B cell (primary cell): ENCODE measurements around the gene NLGN1. TPM values are rescaled to one million over a fixed set of nuclear protein-coding genes. Genes with fewer than 3 reads are reported as not detected.

Experiments
- ATAC-seq: fragments of 200-7000 bp; cut with Tn5 transposase; one replicate; pipeline ENCODE4 v1.10.0; 2021; ENCODE audit warnings: low read depth, mild to moderate bottlenecking, moderate number of reproducible peaks, moderate library complexity
- CTCF ChIA-PET: fragments of 350-600 bp; sonication (Branson Sonifier 250); formaldehyde crosslinking; loops from one replicate; lab custom pipeline; 2021; ENCODE audit warnings: antibody characterized with exemption, inconsistent platforms; lab: Charles Lee
- POLR2A ChIA-PET: fragments of 350-600 bp; sonication (Branson Sonifier 250); formaldehyde crosslinking; loops from one replicate; lab custom pipeline; 2021; ENCODE audit warnings: antibody characterized with exemption; lab: Charles Lee
- DNase-seq: peaks from one replicate; pipeline ENCODE4 v3.0.0; 2013
- H2AFZ ChIP-seq: 2 replicates; pipeline ENCODE4 v1.6.1; 2012; ENCODE audit warnings: mild to moderate bottlenecking, low read depth, low read length; ENCODE audit not compliant: insufficient read depth, poor library complexity, severe bottlenecking
- H3K27ac ChIP-seq, 2 donors: 1 replicate in 1 of 2; 2 replicates in 1 of 2; pipeline ENCODE4 v1.5.1; 2012 to 2013; ENCODE audit warnings: low read length in 2 of 2, mild to moderate bottlenecking in 2 of 2, moderate library complexity in 1 of 2
- H3K27me3 ChIP-seq, 4 experiments: fragments of 200-600 bp in 1 of 4; sonication (generic) in 1 of 4; replicated peaks in 1 of 4; 1 replicate in 2 of 4; 2 replicates in 2 of 4; pipeline versions ENCODE4 v1.6.1 to v1.7.0; 2013 to 2016; ENCODE audit warnings: low read length in 3 of 4, mild to moderate bottlenecking in 2 of 4, mixed read lengths in 1 of 4, moderate library complexity in 1 of 4; ENCODE audit not compliant: insufficient read depth in 4 of 4, control insufficient read depth in 3 of 4; ENCODE audit errors: control extremely low read depth in 1 of 4
- H3K36me3 ChIP-seq, 2 experiments: replicated peaks in 1 of 2; 1 replicate in 1 of 2; 2 replicates in 1 of 2; pipeline versions ENCODE4 v1.6.1 to v1.7.1; 2013; ENCODE audit warnings: low read length in 1 of 2; ENCODE audit not compliant: insufficient read depth in 2 of 2, control insufficient read depth in 1 of 2; ENCODE audit errors: control extremely low read depth in 1 of 2, extremely low read depth in 1 of 2
- H3K4me1 ChIP-seq, 2 donors: fragments of 200-600 bp in 1 of 2; sonication (generic) in 1 of 2; 1 replicate in 1 of 2; 2 replicates in 1 of 2; pipeline versions ENCODE4 v1.5.1 to v1.6.1; 2013 to 2017; ENCODE audit warnings: low read length in 2 of 2; ENCODE audit not compliant: control insufficient read depth in 2 of 2, insufficient read depth in 2 of 2
- H3K4me2 ChIP-seq: replicated peaks from 2 replicates; pipeline ENCODE3; 2012; ENCODE audit warnings: mild to moderate bottlenecking, low read depth, low read length; ENCODE audit not compliant: poor library complexity, severe bottlenecking
- H3K4me3 ChIP-seq, 5 experiments: fragments of 200-600 bp in 1 of 5; sonication (generic) in 1 of 5; 1 replicate in 3 of 5; 2 replicates in 2 of 5; pipeline versions ENCODE4 v1.5.1 to v1.7.0; 2011 to 2016; ENCODE audit warnings: low read length in 4 of 5, mild to moderate bottlenecking in 4 of 5, low read depth in 2 of 5, control low read depth in 1 of 5, moderate library complexity in 1 of 5; ENCODE audit not compliant: insufficient read depth in 1 of 5; ENCODE audit errors: control extremely low read depth in 1 of 5, extremely low read depth in 1 of 5
- H3K79me2 ChIP-seq: fragments of 200-600 bp; sonication (generic); one replicate; pipeline ENCODE4 v1.6.0; 2016; ENCODE audit warnings: low read length; ENCODE audit not compliant: control insufficient read depth, insufficient read depth
- H3K9ac ChIP-seq: fragments of 200-600 bp; sonication (generic); 2 replicates; pipeline ENCODE4 v1.6.1; 2017; ENCODE audit warnings: mild to moderate bottlenecking, low read length, moderate library complexity
- H3K9me3 ChIP-seq, 3 donors: one replicate each; pipeline versions ENCODE4 v1.6.1 to v1.7.1; 2013; ENCODE audit warnings: low read length in 2 of 3; ENCODE audit not compliant: control insufficient read depth in 2 of 3, insufficient read depth in 1 of 3; ENCODE audit errors: control extremely low read depth in 1 of 3
- H4K20me1 ChIP-seq: 2 replicates; pipeline ENCODE4 v1.6.0; 2012; ENCODE audit warnings: mild to moderate bottlenecking, low read length; ENCODE audit not compliant: insufficient read depth, control insufficient read depth, poor library complexity, severe bottlenecking
- H3K27ac Mint-ChIP-seq: one replicate; pipeline ENCODE4 v1.8.0; 2021; ENCODE audit warnings: mixed read lengths
- H3K27me3 Mint-ChIP-seq: one replicate; pipeline ENCODE4 v1.8.0; 2021; ENCODE audit warnings: mixed read lengths
- H3K4me1 Mint-ChIP-seq: one replicate; pipeline ENCODE4 v1.8.0; 2021; ENCODE audit warnings: mixed read lengths
- H3K4me3 Mint-ChIP-seq: one replicate; pipeline ENCODE4 v1.8.0; 2021; ENCODE audit warnings: mixed read lengths
- H3K9me3 Mint-ChIP-seq: one replicate; pipeline ENCODE4 v1.8.0; 2022; ENCODE audit warnings: mixed read lengths; ENCODE audit not compliant: insufficient read depth
- EZH2 ChIP-seq: IDR thresholded peaks from 2 replicates; pipeline ENCODE4 v1.6.1; 2012; ENCODE audit warnings: borderline replicate concordance, low read depth, mild to moderate bottlenecking, moderate library complexity, low read length; ENCODE audit not compliant: insufficient read depth, poor library complexity, severe bottlenecking
- WGBS: methylation state at CpG from one replicate; pipeline ENCODE4 v1.1.5; 2013; ENCODE audit warnings: missing lambda C conversion rate; ENCODE audit not compliant: insufficient coverage; 5-methylcytosine and 5-hydroxymethylcytosine counted together
- intact Hi-C: fragments of 100-400 bp; cut with micrococcal nuclease; formaldehyde crosslinking; loops from one replicate; pipeline ENCODE4 v1.10.0; 2022
- polyA plus RNA-seq: library from polyadenylated mRNA; depleted of rRNA; stranded (reverse); fragments of >200 nt; gene quantifications from 2 replicates; pipeline ENCODE4 v1.2.3, GENCODE V29; 2012
- total RNA-seq, 2 donors: library from RNA; stranded (reverse); fragments of 120-200 nt in 1 of 2; gene quantifications; 1 replicate in 1 of 2; 2 replicates in 1 of 2; pipeline versions ENCODE4 v1.2.3 to v1.2.4, GENCODE V29; 2013 to 2022
- TF ChIP-seq, protein P1 (sequence below): fragments of 200-600 bp; IDR thresholded peaks from one replicate; pipeline ENCODE4 v1.8.0; 2022; ENCODE audit warnings: antibody characterized with exemption, mild to moderate bottlenecking

NLGN1 gene
- total and polyA plus RNA-seq, 2 donors (not counting 1 experiment from before 2014, with no cell fraction given), result not detected

DNA sequence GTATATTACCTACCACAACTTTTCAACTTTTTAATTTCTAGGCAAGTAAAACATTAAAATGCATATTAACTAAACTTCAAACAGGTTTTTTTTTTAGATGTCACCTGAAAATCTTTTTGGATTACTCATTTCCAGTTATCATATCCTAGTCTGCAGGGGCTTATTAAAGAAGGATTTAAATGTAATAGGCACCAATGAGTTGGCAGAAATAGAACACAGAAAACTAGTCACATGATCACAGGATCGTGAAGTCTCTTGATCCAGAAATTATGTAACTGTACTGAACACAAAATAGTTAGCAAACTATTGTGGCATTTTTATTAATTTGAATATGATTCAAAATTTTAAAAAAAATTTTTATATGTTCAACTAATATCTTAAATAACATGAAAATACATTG lies 807.2 kb downstream of the NLGN1 start:
- Histone ChIP-seq H4K20me1 (no peaks in the 10 kb centered on the region), H3K36me3 (no peaks in the 10 kb centered on the region), H3K4me2 (no peak overlapping the region), H3K27ac (no peak overlapping the region), H3K9me3 (no peaks in the 10 kb centered on the region), H3K9ac (no peak overlapping the region), H3K4me3 (no peak overlapping the region), H3K4me1 (no peaks in the 10 kb centered on the region), H3K79me2 (no peaks in the 10 kb centered on the region), H2AFZ (no peak overlapping the region), H3K27me3 (no peaks in the 10 kb centered on the region)
- H3K4me3 Mint-ChIP-seq, result no peak overlapping the region
- CTCF ChIA-PET, result no interaction called here
- DNase-seq, result no peak
- H3K27ac Mint-ChIP-seq, result no peak overlapping the region
- no peaks in the 10 kb centered on the region for H3K4me1 Mint-ChIP-seq
- intact Hi-C loops, result no loop called here
- no peaks in the 10 kb centered on the region for H3K9me3 Mint-ChIP-seq
- no peaks in the 10 kb centered on the region for H3K27me3 Mint-ChIP-seq
- TF ChIP-seq, protein P1, sequence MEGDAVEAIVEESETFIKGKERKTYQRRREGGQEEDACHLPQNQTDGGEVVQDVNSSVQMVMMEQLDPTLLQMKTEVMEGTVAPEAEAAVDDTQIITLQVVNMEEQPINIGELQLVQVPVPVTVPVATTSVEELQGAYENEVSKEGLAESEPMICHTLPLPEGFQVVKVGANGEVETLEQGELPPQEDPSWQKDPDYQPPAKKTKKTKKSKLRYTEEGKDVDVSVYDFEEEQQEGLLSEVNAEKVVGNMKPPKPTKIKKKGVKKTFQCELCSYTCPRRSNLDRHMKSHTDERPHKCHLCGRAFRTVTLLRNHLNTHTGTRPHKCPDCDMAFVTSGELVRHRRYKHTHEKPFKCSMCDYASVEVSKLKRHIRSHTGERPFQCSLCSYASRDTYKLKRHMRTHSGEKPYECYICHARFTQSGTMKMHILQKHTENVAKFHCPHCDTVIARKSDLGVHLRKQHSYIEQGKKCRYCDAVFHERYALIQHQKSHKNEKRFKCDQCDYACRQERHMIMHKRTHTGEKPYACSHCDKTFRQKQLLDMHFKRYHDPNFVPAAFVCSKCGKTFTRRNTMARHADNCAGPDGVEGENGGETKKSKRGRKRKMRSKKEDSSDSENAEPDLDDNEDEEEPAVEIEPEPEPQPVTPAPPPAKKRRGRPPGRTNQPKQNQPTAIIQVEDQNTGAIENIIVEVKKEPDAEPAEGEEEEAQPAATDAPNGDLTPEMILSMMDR, result no peak
- TF ChIP-seq EZH2, result no peak
- ATAC-seq, result no peak
- no CpG with 5 or more reads among the region's 1 CpG for WGBS
- POLR2A ChIA-PET, result no interaction called here

DNA sequence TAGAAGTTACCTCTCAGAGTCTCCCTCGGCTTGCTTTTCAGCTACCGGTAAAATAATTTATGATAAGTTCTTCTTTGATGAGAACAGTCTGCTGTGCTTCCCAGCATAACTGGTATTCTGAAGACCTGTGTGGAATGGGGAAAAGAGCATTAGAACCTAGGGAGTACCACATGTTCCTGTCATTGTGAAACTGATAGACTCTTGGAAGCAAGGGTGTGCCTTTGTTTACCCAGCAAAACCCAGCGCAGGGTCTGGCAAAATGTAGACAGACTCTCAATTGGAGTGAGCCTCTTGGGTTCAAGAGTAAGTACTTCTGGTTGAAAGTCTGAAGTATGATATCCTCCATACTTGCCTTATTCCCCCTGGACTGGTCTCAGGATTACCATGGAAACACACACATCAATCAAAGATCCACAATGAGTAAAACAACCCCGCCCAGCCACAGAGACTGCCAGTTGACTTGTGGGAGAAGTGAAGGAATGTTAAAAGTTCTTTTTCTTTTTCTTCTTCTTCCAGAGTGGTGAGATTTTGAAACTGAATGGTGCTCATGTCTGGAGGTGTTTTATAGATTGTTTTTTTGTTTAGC lies 809.2 kb downstream of the NLGN1 start:
- Histone ChIP-seq H4K20me1 (no peaks in the 10 kb centered on the region), H3K9ac (no peak overlapping the region), H2AFZ (no peak overlapping the region), H3K79me2 (no peaks in the 10 kb centered on the region), H3K4me1 (no peaks in the 10 kb centered on the region), H3K27ac (no peak overlapping the region), H3K27me3 (no peaks in the 10 kb centered on the region), H3K4me2 (no peak overlapping the region), H3K36me3 (no peaks in the 10 kb centered on the region), H3K9me3 (no peaks in the 10 kb centered on the region), H3K4me3 (no peak overlapping the region)
- Mint-ChIP-seq H3K27me3 (no peaks in the 10 kb centered on the region), H3K4me1 (no peaks in the 10 kb centered on the region), H3K4me3 (no peak overlapping the region), H3K27ac (no peak overlapping the region), H3K9me3 (peaks cover 3% of the 10 kb centered on the region)
- ChIA-PET CTCF (no interaction called here), POLR2A (no interaction called here)
- ATAC-seq (no peak), DNase-seq (no peak)
- WGBS, result 83% methylated on average over 1 of the region's 4 CpGs
- TF ChIP-seq, protein P1, result no peak
- no peak for TF ChIP-seq EZH2
- intact Hi-C loops, result no loop called here
